BJ (cell line): ENCODE results near the gene LCE2C. TPM values are rescaled to one million over a fixed set of nuclear protein-coding genes. Genes with fewer than 3 reads are reported as not detected.
"Not testable (repeated sequence)": the region's sequence is repeated elsewhere in the genome, so short reads cannot be mapped to it uniquely, and the experiment has no call there.

ENCODE experiments used
- CTCF ChIA-PET: fragments of 350-600 bp; formaldehyde crosslinking; extraction: SDS; loops from one replicate; lab custom pipeline; 2021; ENCODE audit warnings: antibody characterized with exemption, inconsistent platforms; lab: Yijun Ruan, JAX
- POLR2A ChIA-PET: fragments of 300-600 bp; sonication (Branson Sonifier 250); formaldehyde crosslinking; extraction: SDS; loops from one replicate; lab custom pipeline; 2021; ENCODE audit warnings: antibody characterized with exemption; lab: Charles Lee
- DNase-seq: peaks from one replicate; pipeline ENCODE4 v3.0.0-alpha.2; 2011; ENCODE audit warnings: low read depth
- H3K27me3 ChIP-seq: 2 replicates; pipeline ENCODE4 v1.6.0; 2011; ENCODE audit warnings: low read length; ENCODE audit not compliant: control insufficient read depth, insufficient read depth
- H3K36me3 ChIP-seq: 2 replicates; pipeline ENCODE4 v1.5.1; 2011; ENCODE audit warnings: low read length; ENCODE audit not compliant: control insufficient read depth, insufficient read depth
- H3K4me3 ChIP-seq: 2 replicates; pipeline ENCODE4 v1.5.1; 2011; ENCODE audit warnings: low read depth, mild to moderate bottlenecking, control low read depth, low read length
- polyA plus RNA-seq: library from polyadenylated mRNA; depleted of rRNA; stranded (reverse); fragments of >200 nt; gene quantifications from 2 replicates; pipeline ENCODE4 v1.2.3, GENCODE V29; 2011
- TF ChIP-seq, protein P1 (sequence below): IDR thresholded peaks from 2 replicates; pipeline ENCODE4 v1.5.1; 2011; ENCODE audit warnings: low read depth, mild to moderate bottlenecking, control low read depth, inconsistent platforms, low read length, moderate library complexity; ENCODE audit not compliant: insufficient read depth

The LCE2C gene
- polyA plus RNA-seq, 1 experiment, result not detected

DNA sequence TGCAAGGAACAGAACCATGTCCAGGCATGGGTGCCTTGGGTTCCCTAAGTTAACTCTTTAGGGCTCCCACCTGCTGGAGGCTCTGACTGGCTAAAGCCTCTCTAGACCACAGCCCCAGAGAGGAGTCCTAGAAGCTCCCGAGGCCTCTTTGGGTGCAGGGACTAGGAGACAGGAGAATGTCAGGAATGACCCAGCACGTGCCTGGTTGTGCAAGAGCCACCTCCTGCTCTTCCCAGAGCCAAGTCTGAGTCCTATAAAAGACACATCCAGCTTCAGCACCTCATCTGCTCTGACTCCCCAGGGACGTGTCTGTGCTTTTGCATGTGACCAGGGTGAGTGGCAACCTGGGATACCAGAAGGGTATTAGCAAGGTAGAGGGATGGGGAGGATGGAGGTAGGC, 12.0 kb upstream of the LCE2C start, which contains the start of gene LCE2D:
Gene LCE2D, plus strand, starts transcription at position 283 of the 400 bp plus-strand sequence. CDS start 726 bp downstream, outside the sequence.
- POLR2A ChIA-PET, result no interaction called here
- DNase-seq, result no peak
- TF ChIP-seq, protein P1, sequence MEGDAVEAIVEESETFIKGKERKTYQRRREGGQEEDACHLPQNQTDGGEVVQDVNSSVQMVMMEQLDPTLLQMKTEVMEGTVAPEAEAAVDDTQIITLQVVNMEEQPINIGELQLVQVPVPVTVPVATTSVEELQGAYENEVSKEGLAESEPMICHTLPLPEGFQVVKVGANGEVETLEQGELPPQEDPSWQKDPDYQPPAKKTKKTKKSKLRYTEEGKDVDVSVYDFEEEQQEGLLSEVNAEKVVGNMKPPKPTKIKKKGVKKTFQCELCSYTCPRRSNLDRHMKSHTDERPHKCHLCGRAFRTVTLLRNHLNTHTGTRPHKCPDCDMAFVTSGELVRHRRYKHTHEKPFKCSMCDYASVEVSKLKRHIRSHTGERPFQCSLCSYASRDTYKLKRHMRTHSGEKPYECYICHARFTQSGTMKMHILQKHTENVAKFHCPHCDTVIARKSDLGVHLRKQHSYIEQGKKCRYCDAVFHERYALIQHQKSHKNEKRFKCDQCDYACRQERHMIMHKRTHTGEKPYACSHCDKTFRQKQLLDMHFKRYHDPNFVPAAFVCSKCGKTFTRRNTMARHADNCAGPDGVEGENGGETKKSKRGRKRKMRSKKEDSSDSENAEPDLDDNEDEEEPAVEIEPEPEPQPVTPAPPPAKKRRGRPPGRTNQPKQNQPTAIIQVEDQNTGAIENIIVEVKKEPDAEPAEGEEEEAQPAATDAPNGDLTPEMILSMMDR, result no peak
- no peak within 1 kb of the TSS for H3K4me3 ChIP-seq
- no peaks in the 10 kb centered on the region for H3K27me3 ChIP-seq
- CTCF ChIA-PET, result interaction anchor here (0.6 to 4.7 kb wide), 3 partner anchors 9 to 529 kb away, joined by 3 to 23 read pairs (median 3); no protein-coding TSS in a partner anchor
- no peaks in the 10 kb centered on the region for H3K36me3 ChIP-seq

DNA sequence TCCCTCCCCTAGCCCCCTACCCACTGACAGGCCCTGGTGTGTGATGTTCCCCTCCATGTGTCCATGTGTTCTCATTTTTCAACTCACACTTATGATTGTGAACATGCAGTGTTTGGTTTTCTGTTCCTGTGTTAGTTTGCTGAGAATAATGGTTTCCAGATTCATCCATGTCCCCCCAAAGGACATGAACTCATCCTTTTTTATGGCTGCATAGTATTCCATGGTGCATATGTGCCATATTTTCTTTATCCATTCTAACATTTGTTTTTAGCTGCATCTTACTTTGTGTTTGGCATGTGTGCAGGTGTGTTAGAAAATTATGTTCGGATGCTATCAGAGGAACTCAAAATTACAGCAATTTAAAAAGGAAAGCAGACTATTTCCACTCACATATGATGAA, 8.9 kb upstream of the LCE2C start:
- POLR2A ChIA-PET, result not testable (repeated sequence)
- CTCF ChIA-PET, result interaction anchor here (4.7 kb wide), 1 partner anchor 12 kb away, joined by 23 read pairs; no protein-coding TSS in a partner anchor

DNA sequence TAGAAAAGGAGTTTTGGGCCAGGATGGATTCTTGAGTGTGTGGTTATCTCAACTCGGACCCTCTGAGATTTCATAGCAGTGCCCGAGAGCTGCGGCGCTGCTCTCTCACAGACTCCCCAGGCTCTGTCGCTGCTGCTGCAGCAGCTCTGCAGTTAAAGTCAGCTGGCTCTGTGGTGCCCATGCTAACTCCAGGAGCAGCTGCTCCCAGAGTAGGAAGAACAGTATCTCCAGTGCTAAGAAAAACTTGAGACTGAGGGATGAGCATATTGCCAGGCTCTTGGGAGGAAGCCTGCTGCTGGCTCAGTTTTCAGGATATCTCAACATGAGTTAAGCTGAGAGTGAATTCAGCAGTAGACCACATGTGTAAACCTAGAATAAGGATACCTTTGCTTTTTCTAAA, 7.4 kb upstream of the LCE2C start:
- Histone ChIP-seq H3K36me3 (no peaks in the 10 kb centered on the region), H3K27me3 (no peaks in the 10 kb centered on the region), H3K4me3 (no peak overlapping the region)
- POLR2A ChIA-PET, result no interaction called here
- TF ChIP-seq, protein P1, result no peak
- CTCF ChIA-PET, result no interaction called here
- DNase-seq, result no peak

More for the DNA sequence above, 8.9 kb upstream of the LCE2C start:
- H3K4me3 ChIP-seq, H3K36me3 ChIP-seq, DNase-seq, H3K27me3 ChIP-seq: not testable (repeated sequence)

DNA sequence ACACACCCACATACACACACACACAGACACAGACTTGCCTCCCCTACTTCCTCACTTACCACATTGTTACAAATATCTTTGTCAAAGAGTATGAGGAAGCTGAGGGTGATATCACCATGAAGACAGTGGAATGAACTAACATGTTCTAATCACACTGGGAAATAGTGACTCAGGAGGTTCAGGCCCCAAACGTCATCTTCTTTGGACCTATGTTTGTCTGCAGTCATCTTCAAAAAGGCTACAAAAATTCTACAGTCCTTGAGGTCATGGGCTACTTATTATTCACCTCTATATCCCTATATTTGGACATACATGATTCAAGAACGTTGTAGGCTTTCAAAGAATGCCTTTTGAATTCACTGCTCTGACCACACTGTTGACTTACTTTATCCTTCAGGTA, 2.1 kb upstream of the LCE2C start:
- Histone ChIP-seq H3K4me3 (no peak overlapping the region), H3K36me3 (no peaks in the 10 kb centered on the region), H3K27me3 (no peaks in the 10 kb centered on the region)
- no peak for DNase-seq
- ChIA-PET CTCF (no interaction called here), POLR2A (no interaction called here)
- TF ChIP-seq, protein P1, result no peak

DNA sequence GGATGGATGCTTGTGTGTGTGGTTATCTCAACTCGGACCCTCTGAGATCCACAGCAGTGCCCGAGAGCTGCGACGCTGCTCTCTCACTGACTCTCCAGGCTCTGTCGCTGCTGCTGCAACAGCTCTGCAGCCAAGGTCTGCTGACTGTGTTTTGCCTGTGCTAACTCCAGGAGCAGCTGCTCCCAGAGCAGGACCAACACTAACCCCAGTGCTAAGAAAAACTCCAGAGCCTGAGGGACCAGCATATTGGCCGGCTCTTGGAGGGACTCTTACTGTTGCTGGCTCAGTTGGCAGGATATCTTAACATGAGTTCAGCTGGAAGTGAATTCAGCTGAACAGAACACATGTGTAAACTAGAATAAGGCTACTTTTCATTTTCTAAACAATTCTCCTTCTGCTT, 4.4 kb downstream of the LCE2C start:
- Histone ChIP-seq H3K27me3 (no peaks in the 10 kb centered on the region), H3K4me3 (no peak overlapping the region), H3K36me3 (no peaks in the 10 kb centered on the region)
- TF ChIP-seq, protein P1, result no peak
- no peak for DNase-seq
- CTCF ChIA-PET, result no interaction called here
- POLR2A ChIA-PET, result no interaction called here

DNA sequence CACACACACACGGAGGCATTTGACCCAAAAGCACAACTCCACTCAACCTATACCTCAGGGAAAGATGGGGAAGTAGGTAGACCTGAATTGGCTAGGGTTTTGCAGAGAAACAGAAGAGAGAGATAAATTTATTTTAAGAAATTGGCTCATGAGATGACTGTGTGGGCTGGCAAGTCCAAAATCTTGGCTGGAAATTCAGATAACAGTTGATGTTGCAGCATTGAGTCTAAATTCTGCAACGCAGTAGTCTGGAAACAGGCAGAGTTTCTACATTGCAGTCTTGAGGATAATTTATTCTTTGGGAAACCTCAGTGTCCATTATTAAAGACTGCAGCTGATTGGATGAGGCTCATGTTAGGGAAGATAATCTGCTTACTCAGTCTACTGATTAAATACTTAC, 6.5 kb downstream of the LCE2C start:
- Histone ChIP-seq H3K27me3 (no peaks in the 10 kb centered on the region), H3K36me3 (no peaks in the 10 kb centered on the region), H3K4me3 (no peak overlapping the region)
- DNase-seq, result no peak
- ChIA-PET POLR2A (no interaction called here), CTCF (no interaction called here)
- TF ChIP-seq, protein P1, result no peak
